Kasumi-1 (cell line): ENCODE measurements around the gene RASEF.
"Not testable (repeated sequence)": the region's sequence is repeated elsewhere in the genome, so short reads cannot be mapped to it uniquely, and the experiment has no call there.

Source experiments
- DNase-seq, 2 experiments: peaks; one replicate each; lab custom pipeline; 2025; lab: John Stamatoyannopoulos, UW

The RASEF gene

GRCh38 chr9:83062651-83063527 is at the start of gene RASEF:
RASEF (minus strand) TSS chr9:83063142; CDS start chr9:83062867, 275 bp downstream.
- DNase-seq, result no peak

- no peak for DNase-seq
Measured at GRCh38 chr9:83111169-83111568, 48.2 kb upstream of the RASEF start.

DNA sequence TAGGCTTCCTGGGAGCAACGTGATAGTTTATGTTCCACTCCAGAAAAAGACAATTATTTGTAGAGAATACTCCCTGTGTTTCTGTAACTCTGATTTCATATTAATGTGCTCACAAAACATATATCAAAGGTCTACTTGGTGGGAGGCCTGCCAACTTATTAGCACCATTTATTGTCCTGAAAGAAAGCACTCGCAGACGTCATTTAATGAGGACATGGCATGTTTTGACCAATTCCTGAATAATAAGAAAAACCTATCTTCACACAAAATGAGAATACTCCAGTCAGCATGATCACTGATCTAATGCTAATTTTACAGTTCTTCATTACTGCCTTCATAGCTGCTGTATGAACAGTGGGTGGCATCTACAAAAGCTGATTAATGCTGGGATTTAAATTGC is 46.4 kb upstream of the RASEF start:
- DNase-seq, result no peak

DNA sequence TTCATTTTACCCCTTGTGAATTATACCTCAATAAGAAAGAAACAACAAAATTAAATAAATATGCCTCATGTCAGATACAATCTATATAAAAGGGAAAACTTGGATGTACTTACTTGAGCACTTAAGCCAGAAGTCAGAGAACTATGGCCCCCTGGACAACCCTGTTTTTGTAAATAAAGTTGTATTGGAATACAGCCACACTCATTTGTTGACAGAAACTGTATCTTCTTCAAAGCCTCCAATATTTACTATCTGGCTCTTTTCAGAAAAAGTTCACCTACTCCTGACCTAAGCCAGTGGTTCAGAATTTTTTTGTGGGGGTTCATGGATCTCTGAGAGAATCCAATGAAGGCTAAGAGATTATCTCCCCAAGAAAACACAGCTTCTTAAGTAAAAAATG is 45.3 kb upstream of the RASEF start:
- no peak for DNase-seq

- no peak for DNase-seq
Measured at GRCh38 chr9:83106772-83107171, 43.8 kb upstream of the RASEF start.

DNA sequence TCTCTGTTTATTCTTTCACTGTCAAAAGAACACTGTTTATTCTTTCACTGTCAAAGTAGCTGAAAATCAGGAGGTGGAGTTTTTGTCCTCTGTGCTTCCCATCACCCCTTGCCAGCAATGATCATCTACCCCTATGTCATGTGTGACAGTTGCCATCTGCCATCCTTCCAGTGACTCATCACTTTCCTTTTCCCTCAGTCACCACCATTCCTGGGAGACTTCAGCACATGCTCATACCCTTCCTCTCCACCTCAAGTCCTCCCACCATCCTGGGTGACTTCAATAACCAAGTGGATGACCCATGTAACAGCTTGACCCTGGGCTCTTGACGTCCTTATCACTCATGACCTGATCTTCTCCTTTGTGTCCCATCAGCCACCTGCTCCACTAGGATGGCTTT is 43.3 kb upstream of the RASEF start:
- no peak for DNase-seq

DNA sequence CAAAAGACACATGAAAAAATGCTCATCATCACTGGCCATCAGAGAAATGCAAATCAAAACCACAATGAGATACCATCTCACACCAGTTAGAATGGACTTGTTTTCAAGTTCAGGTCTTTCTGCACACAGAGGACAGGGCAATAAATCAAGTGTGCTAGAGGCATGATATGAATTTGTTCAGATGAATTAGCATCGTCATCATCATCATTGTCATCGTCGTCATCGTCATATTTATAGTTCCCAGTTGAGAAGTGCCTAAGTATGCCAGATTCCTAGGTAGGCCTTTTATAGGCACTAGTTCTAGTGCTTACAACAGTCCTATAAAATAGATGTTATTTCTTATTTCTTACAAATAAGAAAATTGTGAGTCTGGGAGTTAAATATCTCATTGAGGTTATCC is 34.7 kb upstream of the RASEF start:
- no peak for DNase-seq

DNA sequence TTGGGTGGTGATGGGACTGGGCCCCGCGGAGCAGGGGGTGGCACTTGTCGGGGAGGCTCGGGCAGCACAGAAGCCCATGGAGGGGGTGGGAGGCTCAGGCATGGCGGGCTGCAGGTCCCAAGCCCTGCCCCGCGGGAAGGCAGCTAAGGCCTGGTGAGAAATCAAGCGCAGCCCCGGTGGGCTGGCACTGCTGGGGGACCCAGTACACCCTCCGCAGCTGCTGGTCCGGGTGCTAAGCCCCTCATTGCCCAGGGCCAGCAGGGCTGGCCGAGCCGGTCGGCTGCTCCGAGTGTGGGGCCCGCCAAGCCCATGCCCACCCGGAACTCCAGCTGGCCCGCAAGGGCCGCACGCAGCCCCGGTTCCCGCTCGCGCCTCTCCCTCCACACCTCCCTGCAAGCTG is 30.4 kb upstream of the RASEF start:
- DNase-seq, result not testable (repeated sequence)

DNA sequence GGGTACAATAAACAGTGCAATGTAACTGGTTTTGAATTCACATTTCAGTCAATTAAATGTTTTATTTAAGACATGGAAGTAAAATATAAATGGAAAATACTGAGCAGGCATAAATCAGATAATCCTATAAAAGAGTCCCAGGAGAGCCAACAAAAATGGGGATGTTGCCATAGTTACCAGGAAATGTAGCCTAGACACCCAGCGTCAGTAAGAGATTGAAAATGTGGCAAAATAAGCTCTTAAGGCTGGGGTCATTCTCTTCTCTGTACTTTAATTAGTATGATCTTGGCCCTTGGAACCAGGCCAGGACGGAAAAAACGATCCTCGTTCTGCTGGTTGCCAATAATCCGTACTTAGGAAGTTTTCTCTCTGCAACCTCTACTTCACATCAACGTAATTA is 18.9 kb upstream of the RASEF start:
- no peak for DNase-seq

GRCh38 chr9:83081010-83081409 is 18.1 kb upstream of the RASEF start:
- DNase-seq, result no peak

- not testable (repeated sequence) for DNase-seq
Measured at GRCh38 chr9:83075932-83076331, 13.0 kb upstream of the RASEF start.

- DNase-seq, result not testable (repeated sequence)
Measured at GRCh38 chr9:83072498-83072897, 9.6 kb upstream of the RASEF start.

GRCh38 chr9:83071626-83072025 is 8.7 kb upstream of the RASEF start:
- DNase-seq, result no peak

GRCh38 chr9:83070261-83070660 is 7.3 kb upstream of the RASEF start:
- no peak for DNase-seq

- DNase-seq, result no peak
Measured at GRCh38 chr9:83069651-83070050, 6.7 kb upstream of the RASEF start.

DNA sequence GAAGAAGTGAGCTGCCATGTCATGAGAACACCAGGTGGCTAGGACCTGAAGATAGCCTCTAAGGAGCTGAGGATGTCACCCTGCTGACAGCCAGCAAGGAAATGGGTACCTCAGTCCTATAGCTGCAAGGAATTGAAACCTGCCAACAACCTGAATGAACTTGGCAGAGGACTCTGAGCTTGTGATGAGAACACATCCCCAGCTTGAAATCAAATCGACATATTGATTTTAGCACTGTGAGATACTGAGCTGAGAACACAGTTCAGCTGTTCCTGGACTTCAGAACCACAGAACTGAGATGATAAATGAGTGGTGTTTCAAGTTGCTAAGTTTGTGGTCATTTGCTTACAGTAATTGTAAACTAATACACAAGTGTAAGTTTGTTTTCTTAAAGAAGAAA is 5.5 kb upstream of the RASEF start:
- DNase-seq, result no peak

DNA sequence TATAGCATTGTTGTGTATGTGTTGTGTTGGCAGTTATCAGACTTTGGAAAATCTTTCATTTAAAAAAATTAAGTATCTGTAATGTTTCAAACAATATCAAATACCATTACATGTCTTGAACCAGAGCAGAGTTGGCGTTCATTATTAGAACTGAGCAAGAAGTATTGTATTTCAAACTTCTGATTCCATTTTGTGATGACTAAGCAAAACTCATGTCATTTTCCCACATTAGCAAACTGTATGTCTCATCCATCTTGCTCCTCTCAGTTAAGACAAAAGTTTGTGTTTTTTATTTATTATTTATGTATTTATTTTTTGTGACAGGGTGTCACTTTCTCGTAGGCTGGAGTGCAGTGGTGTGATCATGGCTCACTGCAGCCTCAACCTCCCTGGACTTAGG is 4.6 kb upstream of the RASEF start:
- no peak for DNase-seq

DNA sequence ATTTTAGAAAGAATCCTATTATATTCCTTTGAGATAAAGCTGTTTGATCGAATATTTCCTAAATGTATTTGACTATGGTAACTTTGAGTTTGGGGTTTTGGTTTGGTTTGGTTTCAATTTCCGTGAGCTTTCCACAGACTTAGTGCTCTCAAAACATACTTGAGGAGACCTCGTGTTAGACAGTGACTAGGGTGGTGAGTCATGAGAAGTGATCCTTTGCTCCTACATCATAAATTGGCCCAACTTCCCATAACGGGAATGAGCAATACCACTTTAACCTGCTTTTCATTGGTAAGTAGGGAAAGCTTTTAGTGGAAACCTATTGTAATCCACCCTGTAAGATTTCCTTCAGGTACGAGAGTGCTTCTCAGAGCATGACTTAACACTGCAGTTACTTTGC is 3.8 kb upstream of the RASEF start:
- no peak for DNase-seq

- DNase-seq, result no peak
Measured at GRCh38 chr9:83065233-83065632, 2.3 kb upstream of the RASEF start.

- DNase-seq, result no peak
Measured at GRCh38 chr9:83061990-83062650, 822 bp downstream of the RASEF start.

DNA sequence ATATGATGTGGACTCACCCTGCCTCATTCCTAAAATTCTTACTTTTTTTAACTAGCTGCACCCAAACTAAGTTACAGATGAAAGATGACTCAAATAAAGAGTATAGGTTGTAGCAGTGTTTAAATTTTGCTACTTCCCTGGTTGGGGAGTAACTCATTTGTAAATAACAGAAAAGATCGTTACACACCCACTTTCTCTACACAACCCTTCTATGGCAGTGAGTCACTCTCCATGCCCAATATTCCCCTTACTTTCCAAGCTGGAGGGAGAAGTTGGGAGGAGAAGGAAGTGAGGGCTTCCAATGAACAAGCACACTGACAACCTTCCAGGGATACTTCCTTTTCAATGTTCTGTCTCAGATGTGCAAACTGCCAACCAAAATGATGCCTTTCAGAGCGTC is 1.9 kb downstream of the RASEF start:
- no peak for DNase-seq

DNA sequence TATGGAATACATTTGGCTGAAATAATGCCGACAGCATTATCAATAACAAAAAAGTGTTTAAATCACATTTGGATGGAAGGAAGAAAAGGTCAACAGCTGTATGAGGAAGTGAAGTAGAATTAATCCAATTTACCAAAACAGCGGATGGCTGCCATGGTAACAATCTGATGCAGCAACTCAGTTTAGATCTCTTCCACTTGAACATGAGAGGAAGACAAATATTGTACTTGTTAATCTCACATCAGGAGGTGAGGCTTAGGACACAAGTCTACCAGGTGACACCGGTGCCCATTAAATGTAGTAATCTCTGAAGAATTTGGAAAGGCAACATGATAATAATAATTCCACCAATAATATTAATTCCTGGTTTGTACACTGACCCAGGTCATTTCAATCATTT is 2.4 kb downstream of the RASEF start:
- no peak for DNase-seq

DNA sequence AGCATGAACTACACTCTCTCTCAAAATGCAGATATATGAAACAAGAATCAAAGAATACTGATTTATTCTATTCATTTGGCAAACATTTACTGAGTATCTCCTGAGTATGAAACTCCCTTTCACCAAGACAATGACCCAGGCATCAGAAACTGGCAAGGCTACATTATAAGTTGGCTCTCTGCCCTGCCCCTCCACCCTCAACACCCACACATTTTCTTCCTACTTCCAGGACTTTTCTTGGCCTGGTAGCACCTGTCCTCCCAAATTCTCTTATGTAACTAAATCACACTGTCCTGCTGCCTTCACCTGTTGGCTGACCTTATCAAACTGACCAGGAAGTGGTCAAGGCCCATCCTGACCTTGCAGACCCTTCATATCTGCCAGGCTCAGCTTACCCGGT is 3.5 kb downstream of the RASEF start:
- DNase-seq, result no peak

GRCh38 chr9:83056911-83057310 is 6.0 kb downstream of the RASEF start:
- DNase-seq, result no peak
